HG03571 (cell line): ENCODE measurements around the gene CTNNA2.

Experiments
- ATAC-seq: cut with Tn5 transposase; IDR thresholded peaks from one replicate; pipeline ENCODE4 v1.9.1; 2021; ENCODE audit not compliant: unreplicated experiment

Gene CTNNA2

GRCh38 chr2:79782576-79783452 lies 270.0 kb downstream of the CTNNA2 start:
- ATAC-seq, result no peak

GRCh38 chr2:79788952-79789651 lies 276.3 kb downstream of the CTNNA2 start:
- no peak for ATAC-seq

GRCh38 chr2:79789811-79790210 lies 277.0 kb downstream of the CTNNA2 start:
- ATAC-seq, result no peak

GRCh38 chr2:79792090-79792489 lies 279.2 kb downstream of the CTNNA2 start:
- no peak for ATAC-seq

GRCh38 chr2:79793006-79793405 lies 280.2 kb downstream of the CTNNA2 start:
- ATAC-seq, result no peak

- no peak for ATAC-seq
These were observed 283.8 kb downstream of the CTNNA2 start for GRCh38 chr2:79796641-79797040.

GRCh38 chr2:79798776-79799175 lies 285.9 kb downstream of the CTNNA2 start:
- ATAC-seq, result no peak

- no peak for ATAC-seq
These were observed 286.9 kb downstream of the CTNNA2 start for GRCh38 chr2:79799729-79800128.

GRCh38 chr2:79801082-79801481 lies 288.2 kb downstream of the CTNNA2 start:
- ATAC-seq, result no peak

GRCh38 chr2:79817288-79817687 lies 304.4 kb downstream of the CTNNA2 start:
- no peak for ATAC-seq

GRCh38 chr2:79820281-79820680 lies 307.4 kb downstream of the CTNNA2 start:
- ATAC-seq, result no peak

- no peak for ATAC-seq
These were observed 309.3 kb downstream of the CTNNA2 start for GRCh38 chr2:79822136-79822535.

GRCh38 chr2:79824086-79824786 lies 311.4 kb downstream of the CTNNA2 start:
- ATAC-seq, result no peak

- no peak for ATAC-seq
These were observed 315.0 kb downstream of the CTNNA2 start for GRCh38 chr2:79827881-79828280.

GRCh38 chr2:79830501-79830900 lies 317.6 kb downstream of the CTNNA2 start:
- ATAC-seq, result no peak

- ATAC-seq, result no peak
These were observed 319.1 kb downstream of the CTNNA2 start for GRCh38 chr2:79831961-79832360.

GRCh38 chr2:79832511-79833234 lies 319.8 kb downstream of the CTNNA2 start:
- no peak for ATAC-seq

GRCh38 chr2:79833235-79833878 lies 320.5 kb downstream of the CTNNA2 start:
- no peak for ATAC-seq

- ATAC-seq, result no peak
These were observed 323.1 kb downstream of the CTNNA2 start for GRCh38 chr2:79835911-79836310.

GRCh38 chr2:79844011-79844410 lies 331.2 kb downstream of the CTNNA2 start:
- ATAC-seq, result no peak

- no peak for ATAC-seq
These were observed 334.0 kb downstream of the CTNNA2 start for GRCh38 chr2:79846878-79847277.
